Activated naive CD4-positive, alpha-beta T cell treated with anti-CD3 and anti-CD28 coated beads, Interleukin-2, amount 50 U/mL, for 72 hours (primary cell): ENCODE results near the gene ARHGAP40. TPM values are rescaled to one million over a fixed set of nuclear protein-coding genes. Genes with fewer than 3 reads are reported as not detected.

Experiments used
- ATAC-seq, 2 donors: fragments of 150-1000 bp; cut with Tn5 transposase; 2 replicates each; pipeline ENCODE4 v1.10.0; 2021; ENCODE audit warnings: mild to moderate bottlenecking in 2 of 2, moderate library complexity in 2 of 2
- DNase-seq, 2 donors: peaks; one replicate each; pipeline ENCODE4 v3.0.0; 2021 to 2022; ENCODE audit warnings: low spot score in 2 of 2
- H3K27ac Mint-ChIP-seq, 2 donors: one replicate each; pipeline ENCODE4 v1.8.0; 2022; ENCODE audit warnings: mild to moderate bottlenecking in 2 of 2, mixed read lengths in 2 of 2
- H3K36me3 Mint-ChIP-seq, 2 donors: one replicate each; pipeline ENCODE4 v1.8.0; 2022; ENCODE audit warnings: mixed read lengths in 2 of 2
- H3K9me3 Mint-ChIP-seq, 2 donors: one replicate each; pipeline ENCODE4 v1.8.0; 2022; ENCODE audit warnings: mixed read lengths in 2 of 2
- total RNA-seq, 2 donors: library from RNA; stranded (reverse); gene quantifications; one replicate each; pipeline ENCODE4 v1.2.3, GENCODE V29; 2022

The ARHGAP40 gene
- total RNA-seq, 2 donors from 2014 or later = not detected

GRCh38 chr20:38676576-38676975 lies 75.0 kb downstream of the ARHGAP40 start:
- ATAC-seq (no peak), DNase-seq (no peak)
- H3K27ac Mint-ChIP-seq = no peak overlapping the region
- peaks cover 0 to 3% of the 10 kb centered on the region in 2 donors for H3K9me3 Mint-ChIP-seq
- H3K36me3 Mint-ChIP-seq = no peaks in the 10 kb centered on the region

DNA sequence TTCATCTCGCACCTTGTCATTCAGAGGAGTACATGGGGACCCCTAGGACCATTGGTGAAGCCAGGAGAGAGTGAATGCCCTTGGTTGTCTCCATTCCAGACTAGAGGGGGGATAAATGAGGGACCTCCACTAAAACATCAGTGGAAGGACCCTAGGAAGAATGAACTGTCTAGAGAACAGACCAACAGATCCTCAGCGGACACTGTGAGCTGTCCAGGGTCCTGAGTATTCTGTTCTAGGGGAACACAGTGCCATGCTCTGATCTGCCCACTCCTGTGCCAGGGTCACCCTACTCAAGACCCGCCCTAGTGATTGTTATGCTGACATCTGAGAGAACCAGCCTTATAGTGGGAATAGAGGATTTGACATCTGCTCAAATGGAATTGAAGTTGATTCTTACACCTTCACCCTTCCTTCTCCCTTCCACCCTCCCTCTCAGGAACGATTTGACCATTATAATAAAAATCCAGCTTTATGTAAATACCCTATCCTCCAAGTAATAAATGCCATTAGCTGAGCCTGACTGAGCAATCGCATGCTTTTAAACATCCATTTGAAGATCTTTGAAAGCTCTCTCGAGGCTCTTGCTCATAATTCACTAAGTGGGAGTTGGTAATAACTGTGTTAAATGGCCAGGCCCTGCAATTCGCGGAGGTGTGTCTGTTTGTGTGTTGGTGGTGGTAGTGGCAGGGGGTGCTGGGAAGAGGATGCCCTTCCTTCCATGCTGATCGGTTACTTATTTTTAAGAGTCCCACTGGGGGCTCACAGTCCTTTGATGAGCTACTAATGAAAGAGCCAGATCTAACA lies 79.1 kb downstream of the ARHGAP40 start:
- ATAC-seq (no peak), DNase-seq (peak in 1 of 2 donors; percentile 28)
- Mint-ChIP-seq H3K9me3 (peaks cover 0 to 3% of the 10 kb centered on the region in 2 donors), H3K27ac (no peak overlapping the region), H3K36me3 (peaks cover 0 to 4% of the 10 kb centered on the region in 2 donors)

- ATAC-seq (no peak), DNase-seq (no peak)
- Mint-ChIP-seq H3K9me3 (no peaks in the 10 kb centered on the region), H3K36me3 (peaks cover 0 to 4% of the 10 kb centered on the region in 2 donors), H3K27ac (no peak overlapping the region)
Measured at GRCh38 chr20:38685271-38685670, 83.7 kb downstream of the ARHGAP40 start.

DNA sequence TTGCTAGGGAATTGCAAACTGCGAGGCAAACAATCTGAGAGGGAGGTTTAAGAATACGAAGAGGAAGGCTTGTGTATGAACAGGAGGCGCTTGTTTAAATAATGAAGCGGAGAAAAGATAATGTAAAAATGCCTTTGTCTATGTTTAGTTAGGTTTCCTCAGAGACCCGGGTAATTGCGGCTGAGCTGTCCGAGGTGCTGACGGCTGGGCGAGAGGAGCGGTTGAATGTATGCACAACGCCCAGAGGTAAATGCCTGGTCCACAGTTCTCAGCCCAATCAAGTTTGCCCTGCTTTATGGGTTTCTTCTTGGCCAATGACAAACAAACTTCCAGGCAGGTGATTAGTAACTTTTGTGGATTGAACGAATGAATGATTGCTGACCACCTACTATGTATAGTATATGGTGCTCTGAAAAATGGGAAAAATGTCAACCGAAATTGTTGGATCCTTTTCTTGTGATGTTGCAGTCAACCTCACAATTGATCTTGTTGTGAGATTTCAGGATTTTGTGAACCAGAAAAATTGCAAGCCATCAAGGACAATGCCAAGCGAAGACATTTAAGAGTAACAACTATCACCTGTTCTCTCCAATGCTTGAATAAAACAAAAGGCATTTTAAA lies 84.4 kb downstream of the ARHGAP40 start:
- H3K36me3 Mint-ChIP-seq = peaks cover 0 to 4% of the 10 kb centered on the region in 2 donors
- ATAC-seq (no peak), DNase-seq (peak in 1 of 2 donors; percentile 51)
- H3K9me3 Mint-ChIP-seq = no peaks in the 10 kb centered on the region
- H3K27ac Mint-ChIP-seq = no peak overlapping the region

DNA sequence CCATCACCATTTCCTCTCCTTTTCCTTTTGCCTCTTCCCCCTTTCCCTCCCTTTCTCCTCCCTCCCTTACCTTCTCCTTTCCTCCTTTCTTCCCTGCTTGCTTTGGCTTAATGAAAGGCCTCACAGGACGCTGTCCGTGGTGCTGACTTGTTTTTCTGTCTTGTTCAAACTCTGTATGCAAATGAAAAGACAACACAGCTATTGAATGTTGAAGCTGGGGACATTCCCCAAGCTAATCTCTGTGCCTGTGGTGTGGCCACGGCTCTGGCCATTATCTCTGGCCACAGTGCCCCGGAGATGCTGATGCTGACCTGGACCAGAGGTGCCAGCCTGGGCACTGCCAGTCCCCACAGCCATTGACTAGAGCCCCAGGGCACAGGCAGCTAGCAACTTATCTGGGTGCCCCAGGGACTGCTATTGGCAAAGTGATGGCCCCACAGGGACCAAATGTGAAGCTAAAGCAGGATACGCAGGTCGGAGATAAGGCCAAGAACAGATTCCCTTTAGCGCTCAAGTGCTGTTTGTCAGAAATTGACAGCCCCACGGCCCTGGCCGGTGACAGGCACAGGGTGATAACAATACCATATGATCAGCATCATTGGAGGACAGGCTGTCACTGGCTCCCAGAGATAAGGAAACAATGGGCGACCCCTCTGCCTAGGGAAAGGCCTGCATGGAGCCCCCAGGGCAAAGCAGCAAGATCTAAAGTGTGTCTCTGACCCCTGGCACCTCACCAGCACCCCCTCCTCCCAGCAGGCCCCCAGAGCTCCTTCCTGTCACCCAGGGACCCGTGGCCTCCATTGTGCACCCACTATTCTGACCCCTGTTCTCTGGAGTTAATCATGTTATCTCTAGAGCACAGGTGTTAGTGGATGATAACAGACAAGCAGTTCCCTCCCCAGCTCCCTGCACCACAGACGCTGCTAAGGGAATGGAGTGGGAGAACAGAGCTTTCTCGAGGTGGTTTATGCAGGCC lies 91.1 kb downstream of the ARHGAP40 start:
- ATAC-seq = no peak

GRCh38 chr20:38697306-38697705 lies 95.7 kb downstream of the ARHGAP40 start:
- H3K27ac Mint-ChIP-seq = no peak overlapping the region

More for the DNA sequence above, 91.1 kb downstream of the ARHGAP40 start:
- Mint-ChIP-seq H3K27ac (no peak overlapping the region), H3K36me3 (no peaks in the 10 kb centered on the region), H3K9me3 (peaks cover 0 to 7% of the 10 kb centered on the region in 2 donors)
- peak in 1 of 2 donors; percentile 52 for DNase-seq

GRCh38 chr20:38698541-38698940 lies 96.9 kb downstream of the ARHGAP40 start:
- ATAC-seq = no peak
- no peak overlapping the region for H3K27ac Mint-ChIP-seq
- H3K9me3 Mint-ChIP-seq = peaks cover 0 to 7% of the 10 kb centered on the region in 2 donors
- no peaks in the 10 kb centered on the region for H3K36me3 Mint-ChIP-seq
- DNase-seq = no peak

More at GRCh38 chr20:38697306-38697705, 95.7 kb downstream of the ARHGAP40 start:
- H3K9me3 Mint-ChIP-seq = peaks cover 0 to 7% of the 10 kb centered on the region in 2 donors
- no peak for DNase-seq
- no peak for ATAC-seq
- no peaks in the 10 kb centered on the region for H3K36me3 Mint-ChIP-seq

GRCh38 chr20:38700141-38700540 lies 98.5 kb downstream of the ARHGAP40 start:
- ATAC-seq = no peak
- no peaks in the 10 kb centered on the region for H3K9me3 Mint-ChIP-seq
- no peak for DNase-seq
- H3K36me3 Mint-ChIP-seq = no peaks in the 10 kb centered on the region
- no peak overlapping the region for H3K27ac Mint-ChIP-seq

Other genes with a start within 250 kb of the ARHGAP40 start
- gene SNHG17, start 166.5 kb upstream of the ARHGAP40 start, total RNA-seq = 100 to 1,000 TPM in 1 of 2 donors, 10 to 100 TPM in 1; 72.3 to 102 TPM
- gene RALGAPB, start 129.0 kb upstream of the ARHGAP40 start, total RNA-seq = 10 to 100 TPM; 27.0 to 32.4 TPM
- not detected for gene ADIG, start 20.6 kb upstream of the ARHGAP40 start, total RNA-seq
- not detected for gene SLC32A1, start 122.7 kb downstream of the ARHGAP40 start, total RNA-seq
- 10 to 100 TPM in 1 of 2 donors, 1 to 10 TPM in 1; 7.2 to 11.7 TPM for gene ACTR5, start 146.7 kb downstream of the ARHGAP40 start, total RNA-seq
- gene PPP1R16B, start 203.9 kb downstream of the ARHGAP40 start, total RNA-seq = 10 to 100 TPM; 45.5 to 80.4 TPM